IPS-18c (cell line): ENCODE measurements around the gene PI4K2B.
A peak's percentile ranks its signal among the peaks of the same experiment; 100 is the strongest.

Experiments
- H3K4me3 ChIP-seq: 2 replicates; pipeline ENCODE4 v1.7.0; 2013; ENCODE audit warnings: low read depth, mild to moderate bottlenecking, low read length, moderate library complexity; ENCODE audit not compliant: insufficient read depth
- H3K9me3 ChIP-seq: one replicate; pipeline ENCODE4 v1.6.1; 2013; ENCODE audit warnings: mild to moderate bottlenecking, low read length, moderate library complexity; ENCODE audit not compliant: control insufficient read depth, insufficient read depth

The PI4K2B gene

DNA sequence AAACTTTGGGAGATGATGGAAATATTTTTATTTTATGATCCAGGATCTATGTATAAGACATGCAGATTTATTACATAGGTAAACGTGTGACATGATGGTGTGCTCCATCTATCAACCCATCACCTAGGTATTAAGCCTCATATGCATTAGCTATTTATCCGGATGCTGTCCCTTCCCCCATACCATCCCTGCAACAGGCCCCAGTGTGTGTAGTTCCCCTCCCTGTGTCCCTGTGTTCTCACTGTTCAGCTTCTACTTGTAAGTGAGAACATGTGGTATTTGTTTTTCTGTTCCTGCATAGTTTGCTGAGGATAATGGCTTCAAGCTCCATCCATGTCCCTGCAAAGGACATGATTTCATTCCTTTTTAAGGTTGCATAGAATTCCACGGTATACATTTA is 50.6 kb downstream of the PI4K2B start:
- H3K9me3 ChIP-seq: no peaks in the 10 kb centered on the region

DNA sequence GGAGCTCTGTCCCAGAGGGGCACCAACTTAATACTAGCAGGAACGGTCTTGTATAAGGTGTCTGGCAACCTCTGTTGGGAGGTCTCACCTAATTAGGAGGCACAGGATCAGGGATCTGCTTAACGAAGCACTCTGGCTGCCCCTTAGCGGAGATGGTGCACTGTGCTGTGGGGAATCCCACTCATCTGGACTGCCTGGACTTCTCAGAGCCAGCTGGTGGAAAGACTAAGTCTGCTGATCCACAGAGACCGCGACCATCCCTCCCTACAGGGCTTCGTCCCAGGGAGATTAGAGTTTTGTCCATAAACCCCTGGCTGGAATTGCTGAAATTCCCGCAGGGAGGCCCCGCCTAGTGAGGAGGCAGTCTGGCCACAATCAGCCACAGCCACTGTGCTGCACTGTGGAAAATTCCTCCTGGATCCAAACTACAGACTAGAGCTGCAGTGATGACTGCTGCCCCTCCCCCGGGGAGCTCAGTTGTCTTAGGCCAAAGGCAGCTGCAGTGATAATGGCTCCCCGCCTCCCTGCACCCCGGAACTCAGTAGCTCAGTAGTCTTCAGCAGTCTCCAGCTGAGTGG is 56.7 kb downstream of the PI4K2B start:
- no peak overlapping the region for H3K4me3 ChIP-seq

More for the DNA sequence above, 50.6 kb downstream of the PI4K2B start:
- no peak overlapping the region for H3K4me3 ChIP-seq

DNA sequence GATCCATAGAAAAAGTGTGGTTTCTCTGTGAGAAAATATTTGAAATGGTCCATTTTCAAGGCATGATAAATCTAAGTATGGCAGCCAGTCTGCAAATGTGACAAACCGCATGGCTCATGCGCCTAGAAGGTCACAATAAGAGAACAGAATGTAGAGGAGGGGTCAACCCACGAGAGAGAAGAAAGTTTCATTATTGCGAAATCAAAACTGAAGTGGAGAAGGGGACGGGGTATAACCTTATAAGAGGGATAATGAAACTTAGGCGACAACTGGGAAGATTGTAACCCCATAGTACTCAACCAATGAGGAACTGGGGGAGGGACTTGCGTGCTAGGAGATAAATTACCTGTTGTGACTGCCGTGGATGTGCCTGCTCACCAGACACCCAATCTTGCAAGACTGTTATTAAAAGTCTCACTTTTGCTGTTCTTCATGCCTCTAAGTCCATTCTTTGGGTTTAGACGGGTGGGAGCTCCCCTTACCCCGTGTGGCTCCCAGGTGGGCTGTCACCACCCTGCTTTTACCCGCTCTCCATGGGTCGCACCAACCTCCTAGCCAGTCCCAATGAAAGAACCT is 57.4 kb downstream of the PI4K2B start:
- Histone ChIP-seq H3K9me3 (no peaks in the 10 kb centered on the region), H3K4me3 (no peak overlapping the region)

More for the DNA sequence above, 56.7 kb downstream of the PI4K2B start:
- no peaks in the 10 kb centered on the region for H3K9me3 ChIP-seq

DNA sequence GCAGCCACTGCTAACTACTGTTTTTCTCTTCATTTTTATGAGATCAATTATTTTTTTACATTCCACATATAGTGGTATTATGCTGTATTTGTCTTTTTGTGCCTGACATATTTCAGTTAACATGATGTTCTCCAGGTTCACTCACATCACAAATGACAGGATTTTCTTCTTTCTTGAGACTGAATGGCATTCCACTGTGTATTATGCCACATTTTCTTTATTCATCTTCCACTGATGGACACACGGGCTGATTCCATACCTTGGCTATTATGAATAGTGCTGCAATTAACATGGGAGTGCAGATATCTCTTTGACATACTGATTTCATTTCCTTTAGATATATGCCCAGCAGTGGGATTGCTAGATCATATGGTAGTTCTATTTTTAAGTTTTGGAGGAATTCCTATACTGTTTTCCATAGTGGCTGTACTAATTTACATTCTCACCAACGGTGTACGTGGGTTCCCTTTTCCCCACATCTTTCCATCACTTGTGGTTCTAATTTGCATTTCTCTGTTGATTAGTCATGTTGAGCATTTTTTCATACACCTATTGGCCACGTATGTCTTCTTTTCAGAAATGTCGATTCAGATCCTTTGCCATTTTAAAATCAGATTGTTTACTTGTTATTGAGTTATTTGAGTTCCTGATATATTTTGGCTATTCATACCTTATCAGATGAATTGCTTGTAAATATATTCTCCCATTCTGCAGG is 63.9 kb downstream of the PI4K2B start:
- H3K4me3 ChIP-seq: no peak overlapping the region

DNA sequence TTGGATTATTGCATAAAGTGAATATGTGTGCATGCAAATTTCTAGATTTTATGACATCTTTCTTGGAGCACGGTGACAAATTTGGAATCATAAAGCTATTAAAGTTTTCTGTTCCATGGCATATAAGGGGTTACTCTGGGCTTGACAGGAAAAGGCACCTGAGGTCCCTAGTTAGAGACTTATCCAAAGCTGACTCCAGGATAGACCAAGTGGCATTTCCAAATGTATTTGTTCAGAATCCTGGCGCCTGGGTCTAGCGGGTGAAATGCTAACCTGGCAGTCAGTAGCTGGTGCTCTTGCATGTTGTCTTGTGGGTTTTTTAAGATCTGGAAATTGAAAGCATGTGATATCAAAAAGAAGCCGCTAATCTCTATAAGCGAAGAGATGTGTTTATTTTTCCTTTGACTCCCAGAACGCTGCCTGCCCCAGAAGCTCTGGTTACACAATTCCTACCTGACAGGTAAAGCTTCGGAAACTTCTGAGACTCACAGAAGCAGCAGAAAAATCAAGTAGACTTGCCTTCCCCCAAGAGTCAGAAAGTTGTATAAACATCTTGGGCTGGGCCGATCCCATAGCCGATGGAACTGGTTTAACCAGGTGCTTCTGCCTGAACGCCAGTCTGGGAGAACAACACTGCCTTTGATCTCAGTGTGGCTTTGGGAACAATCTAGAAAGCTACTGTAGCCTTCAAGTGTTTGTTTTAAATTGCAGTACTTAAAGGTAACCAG is 65.8 kb downstream of the PI4K2B start:
- Histone ChIP-seq H3K4me3 (no peak overlapping the region), H3K9me3 (no peaks in the 10 kb centered on the region)

More for the DNA sequence above, 63.9 kb downstream of the PI4K2B start:
- no peaks in the 10 kb centered on the region for H3K9me3 ChIP-seq

DNA sequence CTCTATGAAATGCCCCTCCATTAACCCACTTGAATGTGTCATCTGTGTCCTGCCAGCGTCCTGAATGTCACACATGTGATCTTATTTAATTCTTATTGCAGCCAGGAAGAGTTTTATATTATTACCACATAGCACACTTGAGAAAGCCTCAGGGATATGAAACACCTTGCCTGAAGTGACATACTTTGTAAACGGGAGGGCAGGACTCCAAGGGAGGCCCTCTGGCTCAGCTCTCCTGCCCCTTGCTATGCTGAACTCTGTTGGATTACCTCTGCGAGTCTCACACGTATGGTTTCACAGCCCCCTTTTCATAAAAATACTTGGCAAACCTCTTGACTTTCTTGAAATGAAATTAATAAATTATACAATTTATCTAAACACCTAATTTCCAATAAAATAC is 67.6 kb downstream of the PI4K2B start:
- no peaks in the 10 kb centered on the region for H3K9me3 ChIP-seq
- H3K4me3 ChIP-seq: no peak overlapping the region

DNA sequence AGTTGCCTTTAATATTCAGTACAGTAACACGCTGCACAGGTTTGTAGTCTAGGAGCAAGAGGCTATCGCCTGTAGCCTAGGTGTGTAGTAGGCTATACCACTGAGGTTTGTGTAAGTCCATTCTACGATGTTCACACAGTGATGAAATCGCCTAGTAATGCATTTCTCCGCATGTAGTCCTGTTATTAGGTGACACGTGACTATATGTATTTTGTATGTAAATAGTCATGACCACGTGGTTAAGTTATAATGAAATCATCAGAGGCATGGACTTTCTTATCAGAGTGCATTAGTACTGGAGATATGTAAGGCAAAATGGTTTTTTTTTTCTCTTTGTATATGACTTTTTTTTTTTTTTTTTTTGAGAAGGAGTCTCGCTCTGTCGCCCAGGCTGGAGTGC is 68.8 kb downstream of the PI4K2B start:
- no peak overlapping the region for H3K4me3 ChIP-seq
- no peaks in the 10 kb centered on the region for H3K9me3 ChIP-seq

DNA sequence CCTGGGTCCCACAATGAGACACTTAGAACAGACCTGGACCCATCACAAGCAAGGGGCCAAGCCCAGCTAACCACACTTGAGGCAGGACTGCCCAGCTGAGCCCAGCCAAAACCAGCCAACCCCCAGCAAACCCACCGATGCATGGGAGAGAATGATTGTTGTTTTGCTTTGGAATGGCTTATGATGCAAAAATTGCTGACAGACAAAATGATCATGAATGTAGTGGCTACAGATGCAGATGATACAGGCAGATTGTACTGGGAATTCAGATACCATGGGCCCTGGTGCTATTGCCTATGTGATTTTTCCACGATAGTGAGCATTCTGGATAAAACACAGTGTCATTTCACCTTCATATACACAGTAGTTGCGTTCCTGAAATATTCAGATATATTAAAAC is 69.7 kb downstream of the PI4K2B start:
- Histone ChIP-seq H3K9me3 (no peaks in the 10 kb centered on the region), H3K4me3 (no peak overlapping the region)

DNA sequence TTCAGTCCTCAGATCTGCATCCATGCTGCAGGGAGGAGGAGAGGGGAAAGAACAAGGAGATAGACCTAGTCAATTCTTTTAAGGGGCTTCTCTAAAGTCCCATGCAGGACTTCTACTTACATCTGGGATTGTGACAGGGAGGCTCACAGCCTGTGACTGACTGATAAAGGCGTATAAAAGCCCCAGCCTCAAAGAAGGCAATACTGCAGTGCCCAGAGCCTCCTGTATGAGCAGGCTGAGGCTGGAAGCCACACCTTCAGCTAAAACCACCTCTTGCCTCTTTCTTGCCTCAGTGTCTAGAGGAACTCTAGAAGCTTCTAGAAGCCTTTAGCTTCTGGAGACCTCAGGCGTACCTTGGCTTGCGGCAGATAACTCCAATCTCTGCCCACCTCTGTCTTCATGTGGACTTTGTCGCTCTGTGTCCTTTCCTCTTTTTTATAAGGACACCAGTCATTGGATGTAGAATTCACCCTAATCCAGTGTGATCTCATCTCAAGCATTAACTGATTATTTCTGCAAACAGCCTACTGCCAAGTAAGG is 72.8 kb downstream of the PI4K2B start:
- Histone ChIP-seq H3K4me3 (no peak overlapping the region), H3K9me3 (no peaks in the 10 kb centered on the region)

DNA sequence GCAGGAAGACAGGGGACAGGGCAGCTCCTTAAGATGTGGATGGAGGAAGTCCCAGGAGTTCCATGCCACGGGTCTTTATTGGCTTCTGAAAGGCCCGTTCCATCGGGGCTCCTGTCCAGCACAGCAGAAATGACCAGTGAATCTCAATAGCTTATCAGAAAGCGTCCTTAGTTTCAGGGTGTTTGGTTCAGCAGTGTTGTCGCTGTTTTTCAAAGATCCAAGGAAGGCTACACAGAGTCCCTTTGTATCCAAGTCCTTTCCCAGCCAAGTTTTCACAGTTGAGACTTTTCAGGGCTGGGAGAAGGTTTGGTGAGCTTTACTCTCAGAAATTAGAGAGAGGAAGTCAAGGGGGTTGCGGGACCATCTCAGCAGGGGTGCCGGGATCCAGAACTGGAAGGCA is 73.8 kb downstream of the PI4K2B start:
- Histone ChIP-seq H3K4me3 (no peak overlapping the region), H3K9me3 (no peaks in the 10 kb centered on the region)

DNA sequence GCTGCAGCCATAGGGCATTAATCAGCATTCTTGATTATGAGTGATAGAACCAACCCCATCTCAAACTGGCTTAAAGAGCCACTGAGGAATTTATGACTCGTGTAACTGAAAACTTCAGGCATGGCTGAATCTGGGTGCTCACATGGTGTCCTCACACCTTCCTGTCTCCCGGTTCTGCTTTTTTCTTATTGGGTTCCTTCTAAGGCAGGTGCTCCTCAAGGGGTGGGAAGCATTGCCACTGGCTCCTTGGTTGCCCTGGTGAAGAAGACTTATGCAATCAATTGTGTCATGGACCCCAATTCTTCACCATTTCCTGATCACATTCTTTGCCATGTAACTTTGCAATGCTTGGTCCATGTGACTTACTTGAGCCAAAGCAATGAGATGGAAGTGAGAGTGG is 74.5 kb downstream of the PI4K2B start:
- Histone ChIP-seq H3K9me3 (no peaks in the 10 kb centered on the region), H3K4me3 (no peak overlapping the region)

DNA sequence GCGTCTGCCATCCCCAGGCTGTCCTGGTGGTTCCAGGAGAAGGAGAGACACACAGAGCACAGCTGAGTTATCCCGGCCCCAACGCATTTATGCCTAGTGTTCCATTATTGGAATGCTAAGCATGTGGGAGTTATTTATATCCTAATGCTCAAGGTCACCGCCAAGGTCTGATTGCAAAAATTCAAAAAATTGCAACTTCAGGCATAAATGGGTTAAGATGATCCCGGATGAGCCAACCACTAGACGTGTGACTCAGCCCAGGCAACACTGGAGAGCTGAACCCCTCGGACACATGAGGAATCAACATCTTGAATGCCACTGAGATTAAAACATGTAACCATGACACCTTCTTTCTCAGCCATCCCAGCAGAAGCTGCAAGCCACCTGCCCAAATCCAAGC is 74.9 kb downstream of the PI4K2B start:
- Histone ChIP-seq H3K9me3 (no peaks in the 10 kb centered on the region), H3K4me3 (no peak overlapping the region)

DNA sequence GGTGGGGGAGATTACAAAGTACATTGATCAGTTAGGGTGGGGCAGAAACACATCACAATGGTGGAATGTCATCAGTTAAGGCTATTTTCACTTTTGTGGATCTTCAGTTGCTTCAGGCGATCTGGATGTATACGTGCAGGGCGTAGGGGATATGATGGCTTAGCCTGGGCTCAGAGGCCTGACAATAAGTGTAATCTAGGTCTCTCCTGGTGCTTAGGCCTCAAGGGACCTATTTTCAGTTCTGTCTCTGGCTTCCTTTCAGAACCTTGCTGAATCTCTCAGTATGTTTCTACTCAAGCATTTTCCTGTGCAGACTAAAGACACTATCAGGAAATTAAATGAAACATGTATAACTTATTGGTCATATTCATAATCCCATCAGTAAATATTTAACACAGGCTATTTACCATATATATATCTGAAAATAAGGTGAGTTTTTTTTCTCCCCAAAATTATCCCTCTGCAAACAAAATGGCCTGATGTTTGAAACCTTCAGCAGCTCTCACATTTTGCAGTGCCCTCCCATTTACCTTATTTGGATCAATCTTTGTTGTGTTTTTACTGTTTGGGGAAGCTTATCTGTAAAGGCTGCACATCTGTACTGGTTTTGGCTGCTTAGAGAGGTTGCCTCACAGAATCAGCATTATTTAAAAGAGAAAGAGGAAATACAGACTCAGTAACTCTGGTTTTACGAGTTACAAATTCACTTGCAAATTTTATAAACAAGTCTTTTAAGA is 76.4 kb downstream of the PI4K2B start:
- Histone ChIP-seq H3K4me3 (no peak overlapping the region), H3K9me3 (no peaks in the 10 kb centered on the region)

DNA sequence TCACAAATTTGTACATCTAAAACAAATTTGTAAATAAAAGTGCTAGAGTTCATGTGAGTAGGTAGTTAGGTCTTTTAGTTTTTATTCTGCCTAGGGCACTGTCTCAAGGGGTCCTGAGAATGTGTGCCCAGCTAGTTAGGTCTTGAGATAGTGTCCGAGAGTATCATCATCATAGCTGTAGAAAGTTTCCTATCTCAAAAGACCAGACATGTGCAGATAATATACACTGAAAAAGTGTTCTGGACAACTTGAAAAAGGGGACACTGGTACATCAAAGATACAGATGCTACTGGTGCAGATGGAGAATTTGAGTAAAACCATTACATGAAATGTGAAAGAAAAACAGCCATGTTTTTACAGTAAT is 77.0 kb downstream of the PI4K2B start:
- no peaks in the 10 kb centered on the region for H3K9me3 ChIP-seq
- H3K4me3 ChIP-seq: no peak overlapping the region

DNA sequence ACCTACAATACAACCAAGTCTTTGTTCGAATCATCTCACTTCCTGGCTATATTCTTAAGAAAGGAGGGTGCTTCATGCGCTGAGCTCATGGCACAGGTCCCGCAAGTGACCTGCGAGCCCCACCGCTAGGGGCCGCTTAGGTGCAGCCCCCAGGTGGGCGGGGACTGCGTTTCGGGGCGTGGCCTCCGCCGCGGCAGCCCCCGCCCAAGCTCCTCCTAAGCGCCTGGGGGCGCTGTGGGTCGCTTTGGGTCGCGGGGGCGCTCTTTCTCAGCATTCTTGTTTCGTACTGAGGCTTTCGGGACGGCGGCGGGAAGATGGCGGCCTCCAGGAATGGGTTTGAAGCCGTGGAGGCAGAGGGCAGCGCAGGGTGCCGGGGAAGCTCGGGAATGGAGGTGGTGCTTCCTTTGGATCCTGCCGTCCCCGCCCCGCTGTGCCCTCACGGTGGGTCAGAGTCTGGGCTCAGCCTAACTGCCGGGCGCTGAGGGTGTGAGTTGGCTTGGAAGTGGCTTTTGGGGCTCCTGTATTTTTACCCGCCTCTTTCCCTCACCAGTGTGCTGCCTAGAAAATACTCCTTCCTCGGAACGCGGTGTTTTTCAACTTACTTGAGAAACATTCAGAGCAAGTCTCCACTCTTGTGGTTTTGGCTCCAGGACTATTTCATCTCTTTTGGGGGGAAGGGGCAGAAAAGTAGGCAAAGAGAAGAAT is 78.8 kb downstream of the PI4K2B start, which contains the start of gene ZCCHC4:
Gene ZCCHC4 (plus strand): TSS at position 279 of the 705 bp plus-strand sequence. CDS start 36 bp downstream, at position 315.
- Histone ChIP-seq H3K9me3 (no peaks in the 10 kb centered on the region), H3K4me3 (peak within 1 kb of the TSS; percentile 63)

DNA sequence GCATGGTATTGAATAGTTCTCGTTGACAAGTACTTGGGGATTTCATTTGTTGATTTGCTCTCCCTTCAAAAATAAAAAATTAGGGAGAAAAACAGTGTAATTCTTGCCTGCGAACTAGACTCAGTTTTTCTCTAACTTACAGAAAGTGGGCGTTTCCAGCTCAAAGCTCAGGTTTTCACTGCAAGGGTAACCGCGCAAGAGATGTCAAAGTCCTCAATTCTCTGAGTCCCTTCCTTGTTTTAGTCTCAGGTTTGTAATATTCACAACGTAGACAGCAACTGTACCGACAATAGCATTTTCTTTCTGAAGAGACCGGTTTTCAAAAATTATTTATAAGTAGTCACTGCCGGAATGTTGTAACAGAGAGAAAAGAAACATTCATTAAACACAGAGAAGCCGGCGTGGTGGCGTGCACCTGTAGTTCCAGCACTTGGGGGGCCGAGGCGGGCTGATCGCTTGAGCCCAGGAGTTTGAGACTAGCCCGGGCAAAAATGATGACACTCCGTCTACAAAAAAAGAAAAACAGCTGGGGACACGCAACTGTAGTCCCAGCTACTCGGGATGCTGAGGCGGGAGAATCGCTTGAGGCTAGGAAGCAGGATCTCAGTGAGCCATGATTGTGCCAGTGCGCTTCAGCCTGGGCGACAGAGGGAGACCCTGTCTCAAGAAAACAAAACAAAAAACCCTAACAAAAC is 79.5 kb downstream of the PI4K2B start:
- Histone ChIP-seq H3K4me3 (peak overlapping the region; percentile 63), H3K9me3 (no peaks in the 10 kb centered on the region)
